H1 (cell line): Measurements from ENCODE around the gene SMAD7. TPM values are rescaled to one million over a fixed set of nuclear protein-coding genes. Genes with fewer than 3 reads are reported as not detected.

Source experiments
- CTCF ChIA-PET: fragments of 300-600 bp; sonication (Branson Sonifier 250); formaldehyde crosslinking; loops from one replicate; lab custom pipeline; 2021; ENCODE audit not compliant: partially characterized antibody; lab: Charles Lee
- POLR2A ChIA-PET: fragments of 300-600 bp; sonication (Branson Sonifier 250); formaldehyde crosslinking; loops from one replicate; lab custom pipeline; 2021; ENCODE audit warnings: inconsistent platforms; ENCODE audit not compliant: partially characterized antibody; lab: Charles Lee
- DNase-seq, 2 experiments: peaks; one replicate each; pipeline versions ENCODE4 v3.0.0 to v3.0.0-alpha.2; 2010 to 2022; ENCODE audit warnings: low spot score in 2 of 2, low read depth in 1 of 2, mixed read lengths in 1 of 2
- FAIRE-seq: peaks from 2 replicates; lab custom pipeline; 2011; peaks lifted over from hg19 to GRCh38; lab: Jason Lieb, UNC
- H2AFZ ChIP-seq: 2 replicates; pipeline ENCODE4 v1.8.1; 2012; ENCODE audit warnings: low read length, inconsistent platforms
- H2AK5ac ChIP-seq: 2 replicates; pipeline ENCODE4 v1.6.1; 2013; ENCODE audit warnings: low read depth, low read length
- H2BK120ac ChIP-seq: replicated peaks from 2 replicates; pipeline ENCODE3; 2013; ENCODE audit warnings: low read depth, low read length, inconsistent platforms
- H2BK12ac ChIP-seq: 2 replicates; pipeline ENCODE4 v1.6.1; 2013; ENCODE audit warnings: low read depth, low read length
- H2BK15ac ChIP-seq: 2 replicates; pipeline ENCODE4 v1.6.1; 2013; ENCODE audit warnings: low read length
- H2BK20ac ChIP-seq: 2 replicates; pipeline ENCODE4 v1.6.1; 2013; ENCODE audit warnings: low read length
- H2BK5ac ChIP-seq: 2 replicates; pipeline ENCODE4 v1.6.1; 2013; ENCODE audit warnings: low read depth, low read length
- H3K14ac ChIP-seq: 2 replicates; pipeline ENCODE4 v1.6.1; 2013; ENCODE audit warnings: inconsistent platforms; ENCODE audit not compliant: insufficient read length
- H3K18ac ChIP-seq: 2 replicates; pipeline ENCODE4 v1.6.1; 2013; ENCODE audit warnings: low read length; ENCODE audit errors: extremely low read depth
- H3K23ac ChIP-seq: 2 replicates; pipeline ENCODE4 v1.6.1; 2013; ENCODE audit warnings: inconsistent platforms; ENCODE audit not compliant: insufficient read length
- H3K23me2 ChIP-seq: 2 replicates; pipeline ENCODE4 v1.6.1; 2013; ENCODE audit warnings: low read depth, low read length
- H3K27ac ChIP-seq: 2 replicates; pipeline ENCODE4 v1.6.1; 2011; ENCODE audit warnings: low read depth, low read length, inconsistent platforms
- H3K27me3 ChIP-seq, 4 experiments: replicated peaks in 1 of 4; 1 replicate in 1 of 4; 2 replicates in 3 of 4; pipeline versions ENCODE4 v1.6.1 to v1.8.1; 2011 to 2013; ENCODE audit warnings: low read length in 3 of 4, mild to moderate bottlenecking in 3 of 4, inconsistent platforms in 2 of 4, mixed read lengths in 2 of 4, moderate library complexity in 1 of 4; ENCODE audit not compliant: control insufficient read depth in 3 of 4, insufficient read depth in 3 of 4; ENCODE audit errors: extremely low read depth in 1 of 4
- H3K36me3 ChIP-seq, 4 experiments: 2 replicates each; pipeline versions ENCODE4 v1.6.1 to v1.8.1; 2011 to 2013; ENCODE audit warnings: mild to moderate bottlenecking in 4 of 4, low read length in 3 of 4, moderate library complexity in 2 of 4, control low read depth in 1 of 4, inconsistent platforms in 1 of 4; ENCODE audit not compliant: insufficient read depth in 4 of 4, control insufficient read depth in 2 of 4
- H3K4ac ChIP-seq: replicated peaks from 2 replicates; pipeline ENCODE3; 2013; ENCODE audit warnings: low read length, low read depth, mixed read lengths, inconsistent platforms; ENCODE audit not compliant: insufficient read length
- H3K4me1 ChIP-seq, 4 experiments: replicated peaks in 1 of 4; 1 replicate in 1 of 4; 2 replicates in 3 of 4; pipeline versions ENCODE4 v1.6.1 to v1.8.1; 2011 to 2013; ENCODE audit warnings: low read length in 3 of 4, inconsistent platforms in 2 of 4, mixed read lengths in 1 of 4; ENCODE audit not compliant: insufficient read depth in 4 of 4, control insufficient read depth in 3 of 4
- H3K4me2 ChIP-seq, 2 experiments: 2 replicates each; pipeline versions ENCODE4 v1.6.1 to v1.8.1; 2011 to 2013; ENCODE audit warnings: low read depth in 2 of 2, low read length in 2 of 2, control low read depth in 1 of 2, inconsistent platforms in 1 of 2, mild to moderate bottlenecking in 1 of 2; ENCODE audit not compliant: insufficient read depth in 1 of 2
- H3K4me3 ChIP-seq, 4 experiments: fragments of 200-600, 300-600 bp in 1 of 4; sonication (generic), shearing (Covaris generic), sonication (Bioruptor Twin) in 1 of 4; 2 replicates each; pipeline versions ENCODE4 v1.5.1 to v1.8.1; 2011 to 2016; ENCODE audit warnings: low read length in 4 of 4, low read depth in 3 of 4, control low read depth in 2 of 4, inconsistent platforms in 2 of 4, mild to moderate bottlenecking in 2 of 4, mixed read lengths in 1 of 4, moderate library complexity in 1 of 4; ENCODE audit not compliant: insufficient read depth in 2 of 4; ENCODE audit errors: extremely low read depth in 1 of 4
- H3K56ac ChIP-seq: replicated peaks from 2 replicates; pipeline ENCODE3; 2013; ENCODE audit warnings: low read depth, mild to moderate bottlenecking, mixed read lengths, low read length, inconsistent platforms; ENCODE audit not compliant: insufficient read length
- H3K79me1 ChIP-seq: 2 replicates; pipeline ENCODE4 v1.6.1; 2013; ENCODE audit warnings: low read depth, low read length, control low read depth
- H3K79me2 ChIP-seq, 2 experiments: 2 replicates each; pipeline versions ENCODE4 v1.6.1 to v1.8.1; 2012 to 2013; ENCODE audit warnings: low read length in 2 of 2, mild to moderate bottlenecking in 2 of 2, inconsistent platforms in 1 of 2; ENCODE audit not compliant: insufficient read depth in 2 of 2, control insufficient read depth in 1 of 2
- H3K9ac ChIP-seq, 4 experiments: replicated peaks in 1 of 4; 1 replicate in 1 of 4; 2 replicates in 3 of 4; pipeline versions ENCODE4 v1.6.1 to v1.8.1; 2011 to 2013; ENCODE audit warnings: low read depth in 3 of 4, low read length in 3 of 4, control low read depth in 2 of 4, mild to moderate bottlenecking in 2 of 4, moderate library complexity in 2 of 4, inconsistent platforms in 1 of 4; ENCODE audit errors: extremely low read depth in 1 of 4
- H3K9me3 ChIP-seq, 2 experiments: 2 replicates each; pipeline versions ENCODE4 v1.6.1 to v1.8.1; 2012 to 2013; ENCODE audit warnings: mild to moderate bottlenecking in 2 of 2, moderate library complexity in 2 of 2, control low read depth in 1 of 2, inconsistent platforms in 1 of 2, low read depth in 1 of 2, low read length in 1 of 2, mixed read lengths in 1 of 2; ENCODE audit not compliant: insufficient read depth in 2 of 2
- H4K20me1 ChIP-seq, 2 experiments: replicated peaks in 1 of 2; 2 replicates each; pipeline versions ENCODE3 to v1.8.1; 2011 to 2013; ENCODE audit warnings: inconsistent platforms in 2 of 2, low read length in 2 of 2, mild to moderate bottlenecking in 1 of 2; ENCODE audit not compliant: insufficient read depth in 2 of 2, control insufficient read depth in 1 of 2
- H4K5ac ChIP-seq: 2 replicates; pipeline ENCODE4 v1.6.1; 2013; ENCODE audit warnings: low read length, low read depth, mixed read lengths, inconsistent platforms; ENCODE audit not compliant: insufficient read length
- H4K8ac ChIP-seq: 2 replicates; pipeline ENCODE4 v1.8.0; 2013; ENCODE audit warnings: mild to moderate bottlenecking, moderate library complexity, low read length, inconsistent platforms; ENCODE audit not compliant: insufficient read depth; ENCODE audit errors: extremely low read depth
- H4K91ac ChIP-seq: replicated peaks from 2 replicates; pipeline ENCODE3; 2013; ENCODE audit warnings: low read length, mixed read lengths, inconsistent platforms; ENCODE audit not compliant: insufficient read length
- CTCF ChIP-seq, 3 experiments: IDR thresholded peaks; 1 replicate in 2 of 3; 2 replicates in 1 of 3; pipeline versions ENCODE4 v1.5.1 to v1.6.1; 2011; ENCODE audit warnings: low read length in 3 of 3, mild to moderate bottlenecking in 3 of 3, inconsistent platforms in 2 of 3, low read depth in 1 of 3, moderate library complexity in 1 of 3; ENCODE audit not compliant: insufficient read depth in 1 of 3; ENCODE audit errors: control extremely low read depth in 1 of 3
- EGR1 ChIP-seq: IDR thresholded peaks from 2 replicates; pipeline ENCODE4 v1.6.1; 2011; ENCODE audit warnings: low read depth, low read length, borderline replicate concordance
- KDM1A ChIP-seq: fragments of 200-600, 300-600 bp; sonication (generic); IDR thresholded peaks from 2 replicates; pipeline ENCODE4 v1.7.1; 2016; ENCODE audit warnings: mild to moderate bottlenecking, low read length, borderline replicate concordance
- KDM4A ChIP-seq: IDR thresholded peaks from one replicate; pipeline ENCODE4 v1.7.1; 2012; ENCODE audit warnings: low read depth, mild to moderate bottlenecking, moderate library complexity, low read length, inconsistent platforms; ENCODE audit not compliant: severe bottlenecking
- MAX ChIP-seq: IDR thresholded peaks from 2 replicates; pipeline ENCODE4 v1.6.1; 2012; ENCODE audit warnings: inconsistent platforms
- SAP30 ChIP-seq: fragments of 300-600 bp; sonication (generic); IDR thresholded peaks from 2 replicates; pipeline ENCODE4 v1.7.1; 2012; ENCODE audit warnings: low read length, moderate library complexity, mild to moderate bottlenecking, inconsistent platforms; ENCODE audit not compliant: insufficient read depth, insufficient replicate concordance
- SRF ChIP-seq: IDR thresholded peaks from 2 replicates; pipeline ENCODE4 v1.6.1; 2011; ENCODE audit warnings: mild to moderate bottlenecking, low read depth, low read length, moderate library complexity
- USF2 ChIP-seq: IDR thresholded peaks from 2 replicates; pipeline ENCODE4 v1.6.1; 2011; ENCODE audit warnings: low read length, improper control_type of control experiment
- WGBS, 2 experiments: shearing (Covaris generic) in 1 of 2; methylation state at CpG; one replicate each; pipeline versions ENCODE4 v1.1.6 to v1.1.7; 2013 to 2015; ENCODE audit warnings: low lambda C conversion rate in 2 of 2, mixed read lengths in 2 of 2, inconsistent platforms in 1 of 2, low coverage in 1 of 2, missing lambda C conversion rate in 1 of 2; ENCODE audit not compliant: insufficient replicate concordance in 2 of 2, insufficient coverage in 1 of 2, insufficient read length in 1 of 2; ENCODE audit errors: extremely low coverage in 1 of 2, missing lambda C conversion rate in 1 of 2; 5-methylcytosine and 5-hydroxymethylcytosine counted together
- polyA plus RNA-seq, 7 experiments: library from polyadenylated mRNA; depleted of rRNA in 3 of 7; stranded (reverse) in 5 of 7; unstranded in 2 of 7; fragments of >200 nt in 5 of 7; fragments of 200-250 nt in 2 of 7; gene quantifications; 1 replicate in 5 of 7; 2 replicates in 1 of 7; 4 replicates in 1 of 7; pipeline versions ENCODE4 v1.2.1 to v1.2.3, GENCODE V29; 2011 to 2013; ENCODE audit warnings: missing spikeins in 2 of 7, mixed read lengths in 2 of 7
- total RNA-seq: library from RNA; stranded (reverse); fragmentation: NEBNext Ultra II Directional; extraction: Animal tissue kit (Norgen Biotek cat#: 25700); gene quantifications from 2 replicates; pipeline ENCODE4 v1.2.1, GENCODE V29; 2021

Gene SMAD7
- total and polyA plus RNA-seq, 2 of the 8 experiments (the other 6 are each of a cell fraction or from before 2014, with no cell fraction given), result 6.5 to 15.5 TPM

- WGBS, 2 experiments, result 74% methylated on average over 8 of the region's 8 CpGs; no CpG with 5 or more reads in 1 of the 2 experiments
- Histone ChIP-seq H2BK12ac (no peak overlapping the region), H3K27ac (no peak overlapping the region), H2BK5ac (peak overlapping the region; percentile 66; the same call in 1 of the 2 replicates), H3K56ac (no peak overlapping the region), H3K9ac (no peak overlapping the region), H2BK120ac (no peak overlapping the region), H3K79me1 (no peaks in the 10 kb centered on the region), H3K4me3 (no peak overlapping the region), H3K4ac (no peak overlapping the region), H2AK5ac (no peak overlapping the region), H3K9me3 (no peaks in the 10 kb centered on the region), H3K36me3 (no peaks in the 10 kb centered on the region), H3K4me1 (peaks cover 6 to 12% (median 9%) of the 10 kb centered on the region in 4 experiments), H3K4me2 (no peak overlapping the region), H2BK15ac (no peak overlapping the region), H4K5ac (no peak overlapping the region), H3K79me2 (no peaks in the 10 kb centered on the region), H3K18ac (no peak overlapping the region), H2AFZ (no peak overlapping the region), H3K23me2 (no peaks in the 10 kb centered on the region), H2BK20ac (peak overlapping the region; percentile 48; the same call in 1 of the 2 replicates), H4K91ac (no peak overlapping the region), H4K20me1 (no peaks in the 10 kb centered on the region), H3K27me3 (no peaks in the 10 kb centered on the region; a peak in 3 of 7 replicates), H3K14ac (no peak overlapping the region), H3K23ac (no peak overlapping the region), H4K8ac (no peak overlapping the region)
- FAIRE-seq (no peak), DNase-seq (no peak)
- ChIA-PET POLR2A (interaction anchor here (0.8 to 2.1 kb wide), 4 partner anchors 8 to 44 kb away, joined by 3 to 6 read pairs (median 4); no protein-coding TSS in a partner anchor), CTCF (interaction anchor here (0.9 to 5.1 kb wide), 10 partner anchors 9 to 220 kb away, joined by 3 to 34 read pairs (median 4); no protein-coding TSS in a partner anchor)
- TF ChIP-seq EGR1, result no peak
- no peak for TF ChIP-seq USF2
- no peak for TF ChIP-seq SRF
- TF ChIP-seq KDM1A, result no peak
- TF ChIP-seq MAX, result no peak
- no peak for TF ChIP-seq KDM4A
- TF ChIP-seq CTCF (IDR thresholded peaks at IDR 0.05; ENCODE audit: control extremely low read depth in 1 of 3, insufficient read depth in 1 of 3, low read depth in 1 of 3, low read length in 3 of 3), result peak in 1 of 3 experiments; percentile 26; a peak in 1 of 4 replicates
- no peak for TF ChIP-seq SAP30
These were observed 46.2 kb upstream of the SMAD7 start for GRCh38 chr18:48996901-48997463.
